KMS-11 (cell line): ENCODE data around the gene PDPR.
"Not testable (repeated sequence)": the region's sequence is repeated elsewhere in the genome, so short reads cannot be mapped to it uniquely, and the experiment has no call there.

Experiments
- H2AFZ ChIP-seq: fragments of 200-600 bp; sonication (generic); 2 replicates; pipeline ENCODE4 v1.6.1; 2016; ENCODE audit warnings: antibody characterized with exemption, mixed run types, low read depth
- H3K27ac ChIP-seq: fragments of 200-600 bp; sonication (generic); 2 replicates; pipeline ENCODE4 v1.6.1; 2016; ENCODE audit warnings: mild to moderate bottlenecking, mixed run types
- H3K27me3 ChIP-seq: fragments of 200-600 bp; sonication (generic); 2 replicates; pipeline ENCODE4 v1.6.1; 2017; ENCODE audit warnings: mild to moderate bottlenecking, low read depth, mixed run types, moderate library complexity; ENCODE audit not compliant: insufficient read depth
- H3K36me3 ChIP-seq: fragments of 200-600 bp; sonication (generic); 2 replicates; pipeline ENCODE4 v1.6.1; 2017; ENCODE audit warnings: mild to moderate bottlenecking, mixed run types; ENCODE audit not compliant: insufficient read depth
- H3K4me1 ChIP-seq: fragments of 200-600 bp; sonication (generic); 2 replicates; pipeline ENCODE4 v1.6.1; 2016; ENCODE audit warnings: mild to moderate bottlenecking, low read depth, mixed run types; ENCODE audit not compliant: poor library complexity, severe bottlenecking
- H3K4me2 ChIP-seq: fragments of 200-600 bp; sonication (generic); 2 replicates; pipeline ENCODE4 v1.7.0; 2016; ENCODE audit warnings: mild to moderate bottlenecking, mixed run types
- H3K4me3 ChIP-seq: fragments of 200-600 bp; sonication (generic); IDR thresholded peaks from 2 replicates; pipeline ENCODE4 v1.6.1; 2017; ENCODE audit warnings: low read depth, low read length, mixed read lengths; ENCODE audit not compliant: insufficient read depth
- H3K79me2 ChIP-seq: fragments of 200-600 bp; sonication (generic); 2 replicates; pipeline ENCODE4 v1.6.1; 2016; ENCODE audit warnings: low read depth, mixed run types; ENCODE audit not compliant: insufficient read depth
- H3K9ac ChIP-seq: fragments of 200-600 bp; sonication (generic); 2 replicates; pipeline ENCODE4 v1.6.1; 2016; ENCODE audit warnings: mild to moderate bottlenecking, mixed run types
- H4K20me1 ChIP-seq: fragments of 200-600 bp; sonication (generic); 2 replicates; pipeline ENCODE4 v1.6.1; 2016; ENCODE audit warnings: mild to moderate bottlenecking, mixed run types; ENCODE audit not compliant: insufficient read depth

The PDPR gene

GRCh38 chr16:70126226-70126625, 12.1 kb downstream of the PDPR start:
- H3K27me3 ChIP-seq, H2AFZ ChIP-seq, H3K4me1 ChIP-seq, H3K27ac ChIP-seq, H3K4me3 ChIP-seq, H3K36me3 ChIP-seq, H3K79me2 ChIP-seq, H3K9ac ChIP-seq, H4K20me1 ChIP-seq, H3K4me2 ChIP-seq: not testable (repeated sequence)

GRCh38 chr16:70127706-70128105, 13.6 kb downstream of the PDPR start:
- H3K27ac ChIP-seq, H3K4me2 ChIP-seq, H3K4me3 ChIP-seq, H3K9ac ChIP-seq, H2AFZ ChIP-seq, H3K79me2 ChIP-seq, H4K20me1 ChIP-seq, H3K36me3 ChIP-seq, H3K4me1 ChIP-seq, H3K27me3 ChIP-seq: not testable (repeated sequence)

DNA sequence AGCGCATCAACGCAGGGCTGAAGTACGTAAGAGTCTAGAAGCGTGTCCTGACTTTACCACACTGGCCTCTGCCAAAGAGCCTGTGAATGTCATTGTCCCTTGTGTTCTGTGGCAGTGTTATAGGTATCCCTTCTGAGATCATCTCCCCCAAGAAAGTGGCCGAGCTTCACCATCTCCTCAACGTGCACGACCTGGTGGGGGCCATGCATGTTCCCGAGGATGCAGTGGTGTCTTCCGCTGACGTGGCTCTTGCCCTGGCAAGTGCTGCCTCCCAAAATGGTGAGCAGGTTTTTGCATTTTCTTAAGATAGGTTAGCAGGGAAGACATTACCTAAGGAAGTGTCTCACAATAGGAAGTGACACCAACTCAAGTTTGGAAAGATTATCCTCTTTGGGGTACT, 14.7 kb downstream of the PDPR start:
- H3K4me3 ChIP-seq, H3K27ac ChIP-seq, H3K4me2 ChIP-seq, H3K4me1 ChIP-seq, H3K27me3 ChIP-seq, H3K9ac ChIP-seq, H2AFZ ChIP-seq, H3K36me3 ChIP-seq, H3K79me2 ChIP-seq, H4K20me1 ChIP-seq: not testable (repeated sequence)

DNA sequence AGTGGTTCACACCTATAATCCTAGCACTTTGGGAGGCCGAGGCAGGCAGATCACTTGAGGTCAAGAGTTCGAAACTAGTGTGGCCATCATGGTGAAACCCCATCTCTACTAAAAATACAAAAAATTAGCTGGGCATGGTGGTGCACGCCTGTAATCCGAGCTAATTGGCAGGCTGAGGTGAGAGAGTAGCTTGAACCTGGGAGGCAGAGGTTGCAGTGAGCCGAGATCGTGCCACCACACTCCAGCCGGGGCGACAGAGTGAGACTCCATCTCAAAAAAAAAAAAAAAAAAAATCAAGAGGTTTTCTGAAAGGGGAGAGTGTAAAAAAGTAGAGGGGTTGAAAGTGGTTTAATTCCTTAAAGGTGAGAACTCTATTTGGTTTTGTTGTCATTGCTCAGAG, 21.7 kb downstream of the PDPR start:
- not testable (repeated sequence) for H3K79me2 ChIP-seq, H3K4me1 ChIP-seq, H3K36me3 ChIP-seq, H3K27me3 ChIP-seq, H3K9ac ChIP-seq, H3K27ac ChIP-seq, H4K20me1 ChIP-seq, H3K4me2 ChIP-seq, H2AFZ ChIP-seq, H3K4me3 ChIP-seq

- H4K20me1 ChIP-seq, H3K4me1 ChIP-seq, H3K27me3 ChIP-seq, H3K4me3 ChIP-seq, H2AFZ ChIP-seq, H3K4me2 ChIP-seq, H3K36me3 ChIP-seq, H3K27ac ChIP-seq, H3K9ac ChIP-seq, H3K79me2 ChIP-seq: not testable (repeated sequence)
Measured at GRCh38 chr16:70136595-70136994, 22.5 kb downstream of the PDPR start.

DNA sequence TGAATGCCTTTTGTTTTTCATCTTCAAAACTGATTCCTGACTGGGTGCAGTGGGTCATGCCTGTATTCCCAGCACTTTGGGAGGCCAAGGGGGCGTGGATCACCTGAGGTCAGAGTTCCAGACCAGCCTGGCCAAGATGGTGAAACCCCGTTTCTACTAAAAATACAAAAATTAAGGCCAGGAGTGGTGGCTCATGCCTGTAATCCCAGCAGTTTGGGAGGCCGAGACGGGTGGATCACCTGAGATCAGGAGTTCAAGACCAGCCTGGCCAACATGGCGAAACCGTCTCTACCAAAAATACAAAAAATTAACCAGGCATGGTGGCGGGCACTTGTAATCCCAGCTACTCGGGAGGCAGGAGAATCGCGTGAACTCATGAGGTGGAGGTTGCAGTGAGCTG, 28.6 kb downstream of the PDPR start:
- H3K4me2 ChIP-seq, H4K20me1 ChIP-seq, H3K4me1 ChIP-seq, H3K4me3 ChIP-seq, H2AFZ ChIP-seq, H3K36me3 ChIP-seq, H3K9ac ChIP-seq, H3K27me3 ChIP-seq, H3K27ac ChIP-seq, H3K79me2 ChIP-seq: not testable (repeated sequence)

GRCh38 chr16:70143231-70143895, 29.2 kb downstream of the PDPR start:
- not testable (repeated sequence) for H3K36me3 ChIP-seq

DNA sequence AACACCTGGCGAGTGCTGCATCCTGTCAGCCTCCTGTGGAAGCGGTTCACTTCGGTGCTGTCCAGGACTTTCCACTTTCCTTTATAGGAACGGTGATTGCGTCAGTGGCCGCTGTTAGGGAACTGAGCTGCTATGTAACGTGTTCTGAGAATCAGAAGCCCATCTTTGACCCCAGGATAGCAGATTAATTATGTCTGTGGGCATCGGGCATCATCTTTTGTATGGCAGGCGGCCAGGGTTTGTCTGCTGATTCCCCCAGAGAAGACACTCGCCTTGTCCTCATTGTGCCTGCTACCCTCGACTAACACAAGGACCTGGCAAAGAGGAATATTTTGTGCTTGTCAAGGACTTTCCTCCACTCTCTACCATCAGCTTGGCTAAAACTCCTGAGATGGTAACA, 33.7 kb downstream of the PDPR start:
- H3K79me2 ChIP-seq, H3K4me1 ChIP-seq, H3K4me3 ChIP-seq, H3K4me2 ChIP-seq, H3K27ac ChIP-seq, H3K9ac ChIP-seq, H4K20me1 ChIP-seq, H3K36me3 ChIP-seq, H2AFZ ChIP-seq, H3K27me3 ChIP-seq: not testable (repeated sequence)

More at GRCh38 chr16:70143231-70143895, 29.2 kb downstream of the PDPR start:
- not testable (repeated sequence) for H3K4me2 ChIP-seq, H3K79me2 ChIP-seq, H3K4me3 ChIP-seq, H2AFZ ChIP-seq, H3K27me3 ChIP-seq, H3K27ac ChIP-seq, H3K9ac ChIP-seq, H3K4me1 ChIP-seq, H4K20me1 ChIP-seq

DNA sequence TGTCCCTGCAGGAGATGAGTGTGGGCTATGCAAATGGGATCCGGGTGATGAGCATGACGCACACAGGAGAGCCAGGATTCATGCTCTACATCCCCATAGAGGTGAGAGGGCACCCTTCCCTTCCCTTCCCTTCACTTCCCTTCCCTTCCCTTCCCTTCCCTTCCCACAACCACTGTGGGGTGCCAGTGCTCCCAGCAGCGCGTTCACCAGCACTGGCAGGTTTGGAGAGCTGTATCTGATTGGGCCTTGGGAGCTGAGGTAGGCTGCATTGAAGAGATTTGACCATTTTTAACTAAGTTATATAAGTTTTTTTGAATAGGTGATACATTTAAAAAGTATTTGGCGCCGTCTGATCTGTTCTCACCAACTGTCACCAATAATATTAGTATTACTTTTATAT, 34.3 kb downstream of the PDPR start:
- not testable (repeated sequence) for H3K4me1 ChIP-seq, H2AFZ ChIP-seq, H3K79me2 ChIP-seq, H3K27ac ChIP-seq, H3K27me3 ChIP-seq, H3K36me3 ChIP-seq, H3K4me2 ChIP-seq, H4K20me1 ChIP-seq, H3K9ac ChIP-seq, H3K4me3 ChIP-seq

GRCh38 chr16:70149296-70149695, 35.2 kb downstream of the PDPR start:
- H3K79me2 ChIP-seq, H3K4me2 ChIP-seq, H3K9ac ChIP-seq, H4K20me1 ChIP-seq, H3K4me1 ChIP-seq, H3K27ac ChIP-seq, H3K36me3 ChIP-seq, H2AFZ ChIP-seq, H3K27me3 ChIP-seq, H3K4me3 ChIP-seq: not testable (repeated sequence)
